Pancreas (tissue), 10 donors: ENCODE data around the gene PIN4. TPM values are rescaled to one million over a fixed set of nuclear protein-coding genes. Genes with fewer than 3 reads are reported as not detected.

ENCODE experiments used
- ATAC-seq, 4 donors: fragments of 200-7000 bp; cut with Tn5 transposase; one replicate each; pipeline versions ENCODE4 v1.8.0 to v1.9.1; 2020; ENCODE audit warnings: mild to moderate bottlenecking in 4 of 4, moderate library complexity in 4 of 4
- DNase-seq, 6 donors: peaks; one replicate each; pipeline ENCODE4 v3.0.0-alpha.2; 2020
- FAIRE-seq: peaks from 2 replicates; lab custom pipeline; 2012; peaks lifted over from hg19 to GRCh38; lab: Jason Lieb, UNC
- H3K27ac ChIP-seq, 4 donors: fragments of 200-600 bp; sonication (generic); 1 replicate in 3 of 4; 2 replicates in 1 of 4; pipeline versions ENCODE4 v1.5.0 to v1.8.0; 2020
- H3K27me3 ChIP-seq, 4 donors: fragments of 200-600 bp; one replicate each; pipeline ENCODE4 v1.8.0; 2021
- H3K36me3 ChIP-seq, 3 donors: fragments of 200-600 bp; sonication (generic) in 1 of 3; one replicate each; pipeline versions ENCODE4 v1.5.0 to v1.8.0; 2020 to 2021
- H3K4me1 ChIP-seq, 3 donors: fragments of 200-600 bp; one replicate each; pipeline ENCODE4 v1.8.0; 2021
- H3K4me3 ChIP-seq, 4 donors: fragments of 200-600 bp; sonication (generic) in 2 of 4; one replicate each; pipeline versions ENCODE4 v1.5.0 to v1.8.0; 2020 to 2021
- H3K9me3 ChIP-seq, 4 donors: fragments of 200-600 bp; one replicate each; pipeline ENCODE4 v1.8.0; 2021
- CTCF ChIP-seq, 4 donors: fragments of 200-600 bp; sonication (generic) in 3 of 4; IDR thresholded peaks; one replicate each; pipeline versions ENCODE4 v1.5.0 to v1.8.0; 2021; ENCODE audit warnings: antibody characterized with exemption in 4 of 4
- WGBS, 2 donors: extraction: QIAGEN DNeasy Blood & Tissue Kit; methylation state at CpG; one replicate each; pipeline ENCODE4 v1.1.7; 2013; 5-methylcytosine and 5-hydroxymethylcytosine counted together
- intact Hi-C, 3 donors: fragments of 100-400 bp; cut with DNase I; formaldehyde crosslinking; loops; one replicate each; pipeline versions ENCODE4 v1.11.1 to v1.14.2; 2022
- polyA plus RNA-seq, 2 donors: library from polyadenylated mRNA; stranded (reverse); fragments of 200-250 nt; gene quantifications; one replicate each; pipeline ENCODE4 v1.2.3, GENCODE V29; 2013
- total RNA-seq, 6 donors: library from RNA; stranded (reverse); fragmentation: NEBNext Ultra II Directional in 4 of 6; extraction: Animal tissue kit (Norgen Biotek cat#: 25700) in 4 of 6; gene quantifications; one replicate each; pipeline versions ENCODE4 v1.2.1 to v1.2.4, GENCODE V29; 2021 to 2023
- donor health status: healthy with polysubstance abuse.
- donor health status: DM: no; HTN: no; CAD: no; lungs with moderate emphysema.
- donor health status: DM: no; HTN: no; CAD: no.
- donor health status: control.
- donor health status: control.
- donor health status: Bipolar disorder and iron deficiency.
- donor health status: DM: yes; HTN: yes; CAD: no.
- donor health status: DM: no; HTN: no; CAD: no.
- donor health status: DM: no; HTN: no; CAD: no.
- donor health status: DM: yes; HTN: yes; CAD: no.

PIN4 gene
- total and polyA plus RNA-seq, 8 donors, result 3.6 to 13.4 (median 4.2) TPM

- FAIRE-seq, result no peak
- H3K36me3 ChIP-seq, result no peaks in the 10 kb centered on the region
- peak; percentile 66 to 92 (median 86) for ATAC-seq
- peaks cover 0 to 4% (median 0%) of the 10 kb centered on the region in 3 donors for H3K4me1 ChIP-seq
- peak; percentile 59 to 79 (median 62) for TF ChIP-seq CTCF (IDR thresholded peaks at IDR 0.05)
- peak in 5 of 6 donors; percentile 27 to 83 (median 67) for DNase-seq
- H3K9me3 ChIP-seq, result no peaks in the 10 kb centered on the region
- intact Hi-C loops, result loop anchor here in 1 of 3 donors (10.0 kb wide), 1 partner anchor 299 kb away; no protein-coding TSS in a partner anchor
- no peaks in the 10 kb centered on the region for H3K27me3 ChIP-seq
- H3K27ac ChIP-seq, result no peak overlapping the region
- no peak overlapping the region for H3K4me3 ChIP-seq
- 96 to 97% methylated on average over 3 of the region's 3 CpGs for WGBS, 2 donors
Measured at GRCh38 chrX:72245461-72246089, 64.0 kb downstream of the PIN4 start.

GRCh38 chrX:72247206-72247942 lies 65.8 kb downstream of the PIN4 start:
- 35 to 49% methylated on average over 2 of the region's 2 CpGs for WGBS, 2 donors
- peak in 4 of 6 donors; percentile 44 to 49 (median 46) for DNase-seq
- no peak for FAIRE-seq

More at GRCh38 chrX:72247206-72247942, 65.8 kb downstream of the PIN4 start:
- Histone ChIP-seq H3K4me1 (peaks cover 0 to 4% (median 0%) of the 10 kb centered on the region in 3 donors), H3K27ac (no peak overlapping the region), H3K4me3 (no peak overlapping the region), H3K27me3 (no peaks in the 10 kb centered on the region), H3K36me3 (no peaks in the 10 kb centered on the region), H3K9me3 (no peaks in the 10 kb centered on the region)
- intact Hi-C loops, result loop anchor here in 1 of 3 donors (10.0 kb wide), 1 partner anchor 297 kb away; no protein-coding TSS in a partner anchor
- TF ChIP-seq CTCF (IDR thresholded peaks at IDR 0.05), result no peak
- ATAC-seq, result peak; percentile 67 to 73 (median 69)

Other genes with a start within 250 kb of the PIN4 start
- 1 to 10 TPM in 3 of 6 donors, under 1 TPM in 3; 0.51 to 3.4 (median 1.6) TPM for gene RTL5, start 49.8 kb upstream of the PIN4 start, total RNA-seq
- gene RTL5, start 49.8 kb upstream of the PIN4 start, polyA plus RNA-seq, result 1 to 10 TPM; 2.2 to 8.6 TPM
- gene ERCC6L, start 57.3 kb downstream of the PIN4 start, total RNA-seq, result under 1 TPM in 4 of 6 donors, not detected in 2; 0.06 to 0.13 (median 0.11) TPM
- gene ERCC6L, start 57.3 kb downstream of the PIN4 start, polyA plus RNA-seq, result under 1 TPM in 1 of 2 donors, not detected in 1; 0.04 TPM
- 1,000 to 10,000 TPM in 3 of 6 donors, 100 to 1,000 TPM in 3; 559 to 1,221 (median 1,037) TPM for gene RPS4X, start 95.5 kb downstream of the PIN4 start, total RNA-seq
- 100 to 1,000 TPM; 592 to 955 TPM for gene RPS4X, start 95.5 kb downstream of the PIN4 start, polyA plus RNA-seq
- gene CITED1, start 124.2 kb downstream of the PIN4 start, total RNA-seq, result 1 to 10 TPM in 2 of 6 donors, under 1 TPM in 2, not detected in 2; 0.82 to 1.5 (median 1.1) TPM
- gene CITED1, start 124.2 kb downstream of the PIN4 start, polyA plus RNA-seq, result 1 to 10 TPM in 1 of 2 donors, under 1 TPM in 1; 0.49 to 1.4 TPM